ENCODE data around the gene SERPINA1.
"Not testable (repeated sequence)": the region's sequence is repeated elsewhere in the genome, so short reads cannot be mapped to it uniquely, and the experiment has no call there.

SERPINA1 gene

GRCh38 chr14:94369766-94370523, 18.5 kb downstream of the SERPINA1 start:
- not testable (repeated sequence) for DNase-seq (ENCODE audit: low read depth in 2 of 2)

DNA sequence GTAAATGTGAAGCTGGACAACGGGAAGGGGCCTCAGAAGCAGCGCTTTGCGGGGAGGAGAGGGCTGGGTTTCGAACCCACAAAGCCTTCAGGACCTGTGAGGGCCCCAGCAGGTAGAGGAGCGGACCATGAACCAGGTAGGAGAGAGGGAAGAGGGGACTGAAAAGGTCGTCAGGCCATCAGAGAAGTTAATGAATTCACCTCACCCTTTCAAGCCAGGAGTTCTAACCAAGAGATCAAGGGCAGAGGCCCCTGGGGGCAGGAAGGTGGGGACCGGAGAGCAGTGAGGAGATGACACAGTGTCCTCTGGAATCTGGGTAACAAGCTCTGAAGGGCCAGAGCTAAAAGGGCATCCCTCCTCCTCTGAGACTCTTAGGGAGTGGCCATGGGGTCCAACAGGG, 19.4 kb downstream of the SERPINA1 start:
- DNase-seq (ENCODE audit: low read depth in 2 of 2): no peak

DNA sequence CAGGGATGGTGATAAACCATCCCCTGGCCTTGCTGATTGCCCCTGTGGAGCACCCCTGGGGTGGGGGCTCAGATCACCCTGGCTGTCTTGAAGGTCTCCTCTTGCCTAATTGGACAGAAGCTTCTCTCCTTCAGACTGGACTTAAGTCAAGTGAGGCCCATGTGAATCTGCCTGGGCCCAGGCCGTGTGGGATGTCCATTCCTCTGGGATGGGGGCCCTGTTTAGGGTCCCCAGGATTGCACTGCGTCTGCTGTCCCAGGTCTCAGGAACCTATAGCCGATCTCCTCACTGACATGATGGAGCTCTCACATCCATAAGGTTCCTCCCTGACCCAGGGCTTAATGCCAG, 20.2 kb downstream of the SERPINA1 start:
- no peak for DNase-seq (ENCODE audit: low read depth in 2 of 2)

GRCh38 chr14:94367347-94368242, 20.8 kb downstream of the SERPINA1 start:
- no peak for DNase-seq (ENCODE audit: low read depth in 2 of 2)

- DNase-seq (ENCODE audit: low read depth in 2 of 2): no peak
Measured at GRCh38 chr14:94366146-94366915, 22.1 kb downstream of the SERPINA1 start, which contains the start of gene SERPINA2. SERPINA2 (minus strand) TSS chr14:94366698.

- DNase-seq (ENCODE audit: low read depth in 2 of 2): no peak
Measured at GRCh38 chr14:94365624-94366023, 22.8 kb downstream of the SERPINA1 start.

- DNase-seq (ENCODE audit: low read depth in 2 of 2): no peak
Measured at GRCh38 chr14:94364964-94365363, 23.4 kb downstream of the SERPINA1 start.

DNA sequence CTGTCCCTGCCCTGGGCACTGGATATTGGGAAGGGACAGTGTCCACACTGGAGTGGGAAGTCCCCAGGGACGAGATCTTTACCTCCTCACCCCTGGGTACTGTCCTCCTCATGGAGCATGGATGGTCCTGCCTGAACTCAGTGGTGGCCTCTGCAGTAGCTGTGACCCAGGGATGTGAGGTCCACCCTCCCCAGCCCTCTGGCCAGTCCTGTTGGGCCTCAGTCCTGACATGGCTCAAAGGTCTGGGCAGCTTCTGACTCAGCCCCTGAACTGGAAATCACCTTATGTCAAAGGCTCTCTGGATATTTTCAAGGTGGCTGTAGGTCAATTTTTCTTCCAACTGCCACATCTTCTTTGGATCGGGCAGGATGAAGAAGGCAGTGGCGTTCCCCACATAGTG, 24.4 kb downstream of the SERPINA1 start:
- no peak for DNase-seq (ENCODE audit: low read depth in 2 of 2)

GRCh38 chr14:94363151-94363624, 25.2 kb downstream of the SERPINA1 start:
- no peak for DNase-seq (ENCODE audit: low read depth in 2 of 2)

DNA sequence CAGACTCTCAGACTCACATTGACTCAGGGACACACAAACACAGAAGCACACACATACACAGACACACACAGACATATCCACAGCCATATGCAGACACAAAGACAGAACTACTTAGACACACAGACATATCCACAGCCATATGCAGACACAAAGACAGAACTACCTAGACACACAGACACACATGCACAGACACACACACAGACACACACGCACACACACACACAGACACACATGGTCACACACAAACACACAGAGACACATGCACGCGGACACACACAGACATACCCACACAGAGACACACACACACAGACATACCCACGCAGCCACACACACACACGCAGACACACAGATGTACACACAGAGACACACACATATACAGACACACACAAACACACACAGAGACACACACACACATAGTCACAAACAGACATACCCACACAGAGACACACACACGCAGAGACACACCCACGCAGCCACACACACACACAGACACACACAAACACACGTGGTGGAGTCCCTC, 25.7 kb downstream of the SERPINA1 start:
- no peak for DNase-seq (ENCODE audit: low read depth in 2 of 2)

DNA sequence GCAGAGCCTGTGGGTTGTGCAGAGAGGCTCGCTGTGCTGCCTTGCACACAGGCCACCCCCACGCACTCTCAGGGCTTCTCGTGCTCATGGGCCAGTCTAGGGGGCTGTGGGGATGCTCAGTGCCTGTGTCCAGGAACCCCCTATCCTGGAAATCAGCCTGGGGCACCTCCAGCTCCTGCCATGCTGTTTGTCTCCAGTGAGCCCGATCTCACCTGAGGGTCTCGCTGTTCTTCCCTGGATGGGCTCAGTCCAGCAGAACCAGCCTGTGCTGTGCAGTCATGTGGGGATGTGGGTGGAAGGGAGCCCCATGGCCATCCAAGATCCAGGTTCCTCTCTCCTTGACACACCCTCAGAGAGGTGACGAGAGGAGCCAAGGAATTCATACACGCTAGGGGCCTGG, 26.7 kb downstream of the SERPINA1 start:
- no peak for DNase-seq (ENCODE audit: low read depth in 2 of 2)

DNA sequence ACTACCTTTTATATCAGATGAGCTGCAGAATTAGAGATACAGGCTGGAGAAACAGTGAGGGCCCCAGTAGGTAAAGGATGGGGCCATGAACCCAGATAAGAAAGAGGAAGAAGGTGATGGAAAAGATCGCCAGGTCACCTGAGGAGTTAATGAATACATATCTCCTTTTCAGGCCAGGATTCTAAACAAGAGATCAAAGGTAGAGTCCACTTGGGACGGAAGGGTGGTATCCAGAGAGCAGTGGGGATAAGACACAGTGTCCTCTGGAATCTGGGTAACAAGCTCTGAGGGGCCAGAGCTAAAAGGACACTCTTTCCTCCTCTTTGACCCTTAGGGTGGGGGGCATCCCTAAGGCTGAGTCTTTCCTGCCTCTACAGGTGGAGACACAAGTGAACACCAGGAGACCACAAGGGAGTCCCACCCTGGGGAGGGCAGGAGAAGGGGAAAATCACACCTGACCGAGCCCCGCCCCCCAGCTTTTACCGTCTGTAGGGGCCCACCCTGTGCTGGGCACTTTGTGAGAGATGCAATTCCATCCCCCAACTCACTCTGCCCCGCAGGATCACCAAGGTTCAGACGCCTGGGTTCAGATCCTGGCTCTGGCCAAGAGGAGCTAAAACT, 27.3 kb downstream of the SERPINA1 start:
- DNase-seq (ENCODE audit: low read depth in 2 of 2): no peak

DNA sequence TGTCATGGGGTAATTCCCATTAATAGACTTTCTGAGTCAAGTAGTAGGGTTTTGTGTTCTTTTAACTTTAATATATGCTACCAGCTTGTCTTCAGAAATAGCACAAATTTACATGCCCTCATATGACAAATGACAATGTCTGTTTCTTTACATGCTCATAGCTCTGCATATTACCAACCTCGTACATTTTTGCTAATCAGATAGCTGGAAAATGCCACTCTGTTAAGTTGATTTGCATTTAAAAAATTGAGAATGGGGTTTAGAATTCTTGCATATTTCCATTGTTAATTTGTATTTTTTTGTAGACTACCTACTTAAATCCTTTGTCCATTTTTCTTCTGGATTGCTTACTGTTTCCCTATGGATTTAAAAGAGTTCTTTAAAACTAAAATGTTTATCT, 31.2 kb downstream of the SERPINA1 start:
- DNase-seq (ENCODE audit: low read depth in 2 of 2): no peak

DNA sequence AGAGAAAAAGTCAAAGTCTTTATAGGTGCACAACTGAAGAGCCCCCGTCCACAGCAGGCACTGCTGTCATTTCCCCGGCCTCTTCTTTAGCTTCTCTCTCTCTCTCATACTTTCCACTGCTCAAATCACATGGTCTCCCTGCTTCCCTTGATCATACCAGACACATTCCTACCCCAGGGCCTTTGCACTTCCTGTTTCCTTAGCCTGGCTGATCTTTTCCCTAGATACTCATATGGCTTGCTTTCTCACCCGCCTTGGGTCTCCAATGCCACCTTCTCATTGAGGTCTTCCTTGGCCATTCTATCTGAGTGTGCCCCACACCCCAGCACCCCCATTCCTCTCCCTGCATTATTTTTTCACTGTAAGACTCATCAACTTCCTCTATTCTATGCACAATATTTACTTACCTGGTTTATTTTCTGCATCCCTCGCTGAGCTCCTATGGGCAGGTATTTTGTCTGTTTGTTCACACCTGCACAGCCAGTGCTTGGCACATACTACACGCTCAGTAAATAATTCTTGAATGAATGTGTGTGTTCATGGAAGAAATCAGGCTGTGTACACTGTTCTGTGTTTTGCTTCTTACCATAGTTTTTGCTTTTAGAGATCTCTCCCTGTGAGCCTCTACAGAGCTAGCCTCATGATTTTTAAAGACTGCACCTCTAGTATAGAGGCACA, 31.9 kb downstream of the SERPINA1 start:
- DNase-seq (ENCODE audit: low read depth in 2 of 2): no peak

DNA sequence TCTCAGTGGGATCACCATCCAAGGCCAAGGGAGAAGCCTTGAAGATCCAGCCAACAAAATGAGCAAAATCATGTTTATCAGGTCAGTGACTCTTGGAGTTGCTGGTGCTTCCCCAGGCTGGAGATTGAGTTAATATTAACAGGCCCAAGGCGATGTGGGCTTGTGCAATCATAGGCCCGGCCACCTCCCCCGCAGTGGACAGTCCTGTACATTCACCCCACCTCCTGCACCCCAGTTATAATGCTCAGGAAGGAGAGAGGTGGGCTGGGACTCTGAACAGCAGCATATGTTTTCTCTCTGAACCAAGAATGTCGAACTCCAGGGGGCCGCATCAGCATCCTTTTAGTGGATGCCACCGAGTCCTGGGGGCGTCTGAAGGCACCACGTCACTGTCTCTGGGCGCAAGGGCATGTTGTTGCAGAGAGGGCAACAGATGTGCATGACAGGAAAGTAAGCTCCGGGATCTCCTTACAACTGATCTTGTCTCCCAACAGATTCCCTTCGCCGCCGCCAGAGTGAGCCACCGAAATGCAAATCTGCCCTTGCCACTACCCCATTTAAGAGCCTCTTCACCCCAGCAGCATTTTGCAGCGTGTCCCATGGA, 33.1 kb downstream of the SERPINA1 start:
- DNase-seq (ENCODE audit: low read depth in 2 of 2): no peak

DNA sequence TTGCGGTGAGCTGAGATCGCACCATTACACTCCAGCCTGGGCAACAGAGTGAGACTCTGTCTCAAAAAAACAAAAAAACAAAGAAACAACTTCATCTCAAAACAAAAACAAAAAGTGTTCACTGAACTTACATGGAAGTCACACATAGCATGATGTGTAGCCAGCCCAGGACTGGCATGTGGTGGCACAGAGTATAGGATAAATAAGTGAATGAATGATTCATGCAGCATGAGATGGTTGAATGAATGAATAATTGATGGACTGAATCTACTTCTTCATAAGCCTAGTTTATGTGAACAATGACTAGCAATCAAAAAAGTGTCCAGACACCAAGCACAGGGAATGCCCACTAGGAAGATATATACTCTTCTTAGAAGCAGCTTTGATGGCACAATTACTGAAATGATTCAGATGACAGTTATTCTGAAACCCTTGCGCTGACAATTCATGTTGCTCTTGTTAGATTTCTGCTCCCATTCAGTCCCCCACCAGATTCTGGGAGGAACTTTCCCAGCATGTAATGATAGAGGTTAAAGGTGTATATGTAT, 33.7 kb downstream of the SERPINA1 start:
- DNase-seq (ENCODE audit: low read depth in 2 of 2): no peak

- DNase-seq (ENCODE audit: low read depth in 2 of 2): not testable (repeated sequence)
Measured at GRCh38 chr14:94354190-94354589, 34.2 kb downstream of the SERPINA1 start.

GRCh38 chr14:94349276-94349675, 39.1 kb downstream of the SERPINA1 start:
- DNase-seq (ENCODE audit: low read depth in 2 of 2): no peak

DNA sequence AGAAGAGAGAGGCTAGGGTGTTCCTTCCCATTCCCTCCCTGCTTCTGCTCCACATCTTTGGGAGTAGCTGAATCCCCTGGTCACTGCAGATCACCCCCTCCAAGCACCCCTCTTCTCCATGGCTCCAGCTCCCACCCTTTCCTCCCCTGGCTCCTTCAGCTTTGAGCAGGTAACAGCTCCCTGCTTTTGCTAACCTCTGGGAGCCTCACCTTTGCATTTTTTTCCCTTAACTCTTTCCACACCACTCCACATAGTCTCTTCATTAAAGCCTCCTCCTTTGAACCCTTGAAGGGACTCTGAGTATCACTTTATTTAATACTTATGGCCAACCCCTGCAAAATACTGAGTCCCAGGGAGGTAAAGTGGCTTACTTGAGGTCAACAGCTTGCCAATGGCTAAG, 39.6 kb downstream of the SERPINA1 start:
- DNase-seq (ENCODE audit: low read depth in 2 of 2): no peak

- DNase-seq (ENCODE audit: low read depth in 2 of 2): no peak
Measured at GRCh38 chr14:94346841-94347240, 41.6 kb downstream of the SERPINA1 start.

Data from activated CD4-positive, alpha-beta T cell treated with anti-CD3 and anti-CD28 coated beads for 24 hours (primary cell).